ENCODE results near the gene ITGB6. TPM values are rescaled to one million over a fixed set of nuclear protein-coding genes. Genes with fewer than 3 reads are reported as not detected.

Gene ITGB6
- total RNA-seq, 8 experiments from 2014 or later: 0.04 to 4.0 (median 0.07) TPM

GRCh38 chr2:160228141-160228917 is 28.3 kb upstream of the ITGB6 start:
- WGBS, 10 experiments: 19 to 83% (median 71%) methylated on average over 1 to 5 of the region's 5 CpGs
- H3K4me3 ChIP-seq: no peak overlapping the region
- H3K27ac ChIP-seq: no peak overlapping the region
- peak in 3 of 8 experiments; percentile 63 to 72 (median 70) for ATAC-seq (replicated peaks in 6 of 8)
- H3K4me1 ChIP-seq (replicated peaks in 1 of 2): no peaks in the 10 kb centered on the region
- in situ Hi-C loops (cut with MboI; ENCODE audit: low pct_unique_long_range_greater_than_20kb in 2 of 9, low sequenced_read_pairs in 9 of 9, unreplicated experiment in 9 of 9): no loop called here

- H3K4me3 ChIP-seq: no peak overlapping the region
- no peak overlapping the region for H3K27ac ChIP-seq
- peak in 1 of 8 experiments; percentile 22 for ATAC-seq (replicated peaks in 6 of 8)
- H3K4me1 ChIP-seq (replicated peaks in 1 of 2): no peaks in the 10 kb centered on the region
- 5 to 100% (median 60%) methylated on average over 1 to 5 of the region's 5 CpGs; no CpG with 5 or more reads in 1 of the 10 experiments for WGBS, 10 experiments
- in situ Hi-C loops (cut with MboI; ENCODE audit: low pct_unique_long_range_greater_than_20kb in 2 of 9, low sequenced_read_pairs in 9 of 9, unreplicated experiment in 9 of 9): no loop called here
These were observed 27.3 kb upstream of the ITGB6 start for GRCh38 chr2:160227293-160227915.

DNA sequence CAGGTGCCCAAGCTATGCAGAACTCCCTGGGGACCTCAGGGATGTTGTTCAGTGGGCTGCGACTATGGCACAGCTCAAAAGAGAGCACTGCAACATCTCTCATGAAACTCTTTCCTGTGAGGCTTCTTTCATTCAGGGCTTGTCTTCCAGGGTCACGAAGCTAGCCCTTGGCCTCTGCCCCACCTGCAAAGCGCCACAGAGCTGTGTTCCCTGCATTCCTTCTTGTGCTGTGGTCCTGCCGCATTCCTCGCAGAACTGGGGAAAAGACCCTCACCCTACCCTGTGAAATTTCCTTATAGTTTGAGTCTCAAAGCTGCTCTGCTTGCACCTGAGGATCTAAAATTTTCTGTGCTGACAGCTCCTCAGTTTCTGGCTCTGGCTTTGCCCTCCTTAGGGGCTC is 26.3 kb upstream of the ITGB6 start:
- WGBS, 10 experiments: 76 to 100% (median 95%) methylated on average over 1 to 5 of the region's 5 CpGs; no CpG with 5 or more reads in 5 of the 10 experiments
- Histone ChIP-seq H3K27ac (no peak overlapping the region), H3K4me1 (replicated peaks in 1 of 2) (no peaks in the 10 kb centered on the region), H3K4me3 (no peak overlapping the region)
- in situ Hi-C loops (cut with MboI; ENCODE audit: low pct_unique_long_range_greater_than_20kb in 2 of 9, low sequenced_read_pairs in 9 of 9, unreplicated experiment in 9 of 9): no loop called here
- no peak for ATAC-seq (replicated peaks in 6 of 8)

DNA sequence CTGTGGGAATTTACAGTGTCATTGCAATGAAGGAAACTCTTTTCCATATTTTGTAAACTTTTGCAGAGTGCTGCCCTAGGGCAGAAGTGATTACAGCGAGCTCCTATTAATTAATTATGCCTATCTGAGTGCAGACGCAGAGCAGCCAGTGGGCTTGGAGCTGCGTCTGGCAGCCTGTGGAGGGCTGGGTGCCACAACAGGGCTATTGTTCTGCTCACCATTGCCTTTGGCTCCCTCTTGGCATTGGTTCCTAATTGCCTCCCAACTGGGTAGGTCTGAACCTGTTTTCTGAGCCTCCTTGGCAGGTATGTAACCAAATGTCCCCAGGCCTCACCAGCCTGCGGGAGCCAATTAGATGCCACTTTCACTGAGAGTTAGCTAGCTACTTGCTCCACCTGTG is 25.6 kb upstream of the ITGB6 start:
- no peaks in the 10 kb centered on the region for H3K4me1 ChIP-seq (replicated peaks in 1 of 2)
- no peak overlapping the region for H3K27ac ChIP-seq
- WGBS, 10 experiments: 44 to 100% (median 85%) methylated on average over 1 to 3 of the region's 4 CpGs; no CpG with 5 or more reads in 2 of the 10 experiments
- in situ Hi-C loops (cut with MboI; ENCODE audit: low pct_unique_long_range_greater_than_20kb in 2 of 9, low sequenced_read_pairs in 9 of 9, unreplicated experiment in 9 of 9): no loop called here
- peak in 1 of 8 experiments; percentile 32 for ATAC-seq (replicated peaks in 6 of 8)
- no peak overlapping the region for H3K4me3 ChIP-seq

DNA sequence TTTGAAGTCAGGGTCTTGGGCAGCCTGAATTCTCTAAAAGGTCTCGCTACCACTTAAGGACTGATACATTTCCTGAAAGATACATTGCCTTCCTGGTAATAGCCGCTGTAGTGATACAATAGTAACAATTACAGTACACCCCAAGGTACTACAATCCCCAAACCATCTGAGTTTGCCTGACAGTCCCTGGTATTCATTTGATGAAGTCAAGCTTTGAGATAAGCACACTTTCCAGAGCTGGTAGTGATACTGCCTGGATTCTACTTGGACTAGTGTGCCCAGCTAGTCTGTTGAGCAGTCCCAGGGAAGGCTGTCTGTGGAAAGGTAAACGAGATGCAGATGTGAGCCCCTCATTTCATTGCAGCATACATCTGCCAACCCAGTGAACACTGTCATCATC is 24.4 kb upstream of the ITGB6 start:
- WGBS, 10 experiments: 75 to 100% (median 100%) methylated on average over 1 to 3 of the region's 3 CpGs; no CpG with 5 or more reads in 3 of the 10 experiments
- no peak overlapping the region for H3K27ac ChIP-seq
- in situ Hi-C loops (cut with MboI; ENCODE audit: low pct_unique_long_range_greater_than_20kb in 2 of 9, low sequenced_read_pairs in 9 of 9, unreplicated experiment in 9 of 9): no loop called here
- ATAC-seq (replicated peaks in 6 of 8): no peak
- no peak overlapping the region for H3K4me3 ChIP-seq
- no peaks in the 10 kb centered on the region for H3K4me1 ChIP-seq (replicated peaks in 1 of 2)

DNA sequence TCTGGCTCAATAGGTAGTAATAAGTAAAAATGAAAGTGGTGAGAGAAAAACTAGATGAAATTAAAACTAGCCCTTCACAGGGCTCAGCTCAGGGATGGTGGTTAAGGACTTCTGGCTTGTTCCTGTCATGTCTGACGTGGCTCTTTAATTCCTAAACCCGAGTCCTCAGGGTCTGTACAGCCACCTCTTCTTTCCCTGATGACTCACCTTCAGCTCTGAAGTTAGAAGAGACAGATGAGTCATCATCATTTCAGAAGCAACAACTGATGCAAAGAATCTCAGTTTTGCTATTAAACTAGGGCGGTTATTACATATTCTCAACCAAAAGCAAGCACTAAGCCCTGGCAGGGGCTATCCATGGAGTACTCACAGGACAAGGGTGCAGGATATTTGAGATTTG is 24.0 kb upstream of the ITGB6 start:
- in situ Hi-C loops (cut with MboI; ENCODE audit: low pct_unique_long_range_greater_than_20kb in 2 of 9, low sequenced_read_pairs in 9 of 9, unreplicated experiment in 9 of 9): no loop called here
- Histone ChIP-seq H3K27ac (no peak overlapping the region), H3K4me3 (no peak overlapping the region), H3K4me1 (replicated peaks in 1 of 2) (no peaks in the 10 kb centered on the region)
- 0 to 100% (median 70%) methylated on average over 1 to 3 of the region's 3 CpGs; no CpG with 5 or more reads in 2 of the 10 experiments for WGBS, 10 experiments
- ATAC-seq (replicated peaks in 6 of 8): peak; percentile 58 to 96 (median 94)

GRCh38 chr2:160223560-160223959 is 23.5 kb upstream of the ITGB6 start:
- Histone ChIP-seq H3K4me3 (no peak overlapping the region), H3K27ac (no peak overlapping the region), H3K4me1 (replicated peaks in 1 of 2) (no peaks in the 10 kb centered on the region)
- WGBS, 10 experiments: 0 to 100% (median 87%) methylated on average over 1 to 3 of the region's 3 CpGs; no CpG with 5 or more reads in 2 of the 10 experiments
- no peak for ATAC-seq (replicated peaks in 6 of 8)
- in situ Hi-C loops (cut with MboI; ENCODE audit: low pct_unique_long_range_greater_than_20kb in 2 of 9, low sequenced_read_pairs in 9 of 9, unreplicated experiment in 9 of 9): no loop called here

DNA sequence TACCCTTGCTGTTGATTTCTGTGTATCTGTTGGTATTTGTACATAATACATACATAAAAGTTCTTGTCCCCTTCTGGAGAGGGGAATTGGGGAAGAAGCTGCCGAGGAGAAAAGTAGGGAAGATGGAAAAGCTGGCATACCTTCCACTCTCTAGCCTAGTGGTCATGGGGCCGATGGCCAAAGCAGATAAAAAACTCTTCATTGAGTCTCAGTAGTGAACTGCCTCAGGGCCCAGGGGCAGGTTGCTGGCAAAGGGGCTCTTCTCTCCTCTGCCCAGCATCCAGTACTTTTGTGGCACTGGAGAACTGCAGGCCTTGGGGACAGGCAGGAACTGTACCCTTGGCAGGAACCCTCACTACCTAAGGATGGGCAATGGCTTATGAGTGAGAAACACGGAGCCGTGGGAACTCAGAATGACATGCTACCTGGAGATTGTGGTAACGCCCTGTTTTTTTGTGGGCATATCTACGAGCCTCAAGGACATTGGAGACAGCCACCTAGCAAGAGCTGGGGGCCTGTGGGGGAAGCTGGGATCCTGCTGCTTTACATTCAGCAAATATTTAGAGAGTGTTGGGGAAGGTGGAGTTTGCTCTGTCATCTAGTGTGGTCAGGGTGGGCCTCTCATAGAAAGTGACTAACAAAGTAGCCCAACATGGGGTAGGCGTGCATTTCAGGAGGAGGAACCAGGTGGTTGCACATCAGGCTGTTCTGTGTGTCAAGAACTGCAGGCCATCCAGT is 22.6 kb upstream of the ITGB6 start:
- no peak overlapping the region for H3K27ac ChIP-seq
- in situ Hi-C loops (cut with MboI; ENCODE audit: low pct_unique_long_range_greater_than_20kb in 2 of 9, low sequenced_read_pairs in 9 of 9, unreplicated experiment in 9 of 9): no loop called here
- no peaks in the 10 kb centered on the region for H3K4me1 ChIP-seq (replicated peaks in 1 of 2)
- no peak overlapping the region for H3K4me3 ChIP-seq
- no peak for ATAC-seq (replicated peaks in 6 of 8)
- WGBS, 10 experiments: 53 to 100% (median 78%) methylated on average over 1 to 6 of the region's 7 CpGs; no CpG with 5 or more reads in 1 of the 10 experiments

- in situ Hi-C loops (cut with MboI; ENCODE audit: low pct_unique_long_range_greater_than_20kb in 2 of 9, low sequenced_read_pairs in 9 of 9, unreplicated experiment in 9 of 9): no loop called here
- Histone ChIP-seq H3K27ac (no peak overlapping the region), H3K4me3 (no peak overlapping the region), H3K4me1 (replicated peaks in 1 of 2) (no peaks in the 10 kb centered on the region)
- WGBS, 10 experiments: 0 to 100% (median 62%) methylated on average over 1 to 6 of the region's 12 CpGs; no CpG with 5 or more reads in 2 of the 10 experiments
- peak; percentile 51 to 87 (median 60) for ATAC-seq (replicated peaks in 6 of 8)
These were observed 21.6 kb upstream of the ITGB6 start for GRCh38 chr2:160221391-160222276.

- WGBS, 10 experiments: 29 to 90% (median 81%) methylated on average over 1 to 4 of the region's 4 CpGs; no CpG with 5 or more reads in 3 of the 10 experiments
- H3K4me3 ChIP-seq: no peak overlapping the region
- in situ Hi-C loops (cut with MboI; ENCODE audit: low pct_unique_long_range_greater_than_20kb in 2 of 9, low sequenced_read_pairs in 9 of 9, unreplicated experiment in 9 of 9): no loop called here
- no peak overlapping the region for H3K27ac ChIP-seq
- H3K4me1 ChIP-seq (replicated peaks in 1 of 2): no peaks in the 10 kb centered on the region
- ATAC-seq (replicated peaks in 6 of 8): no peak
These were observed 20.5 kb upstream of the ITGB6 start for GRCh38 chr2:160220545-160221009.

DNA sequence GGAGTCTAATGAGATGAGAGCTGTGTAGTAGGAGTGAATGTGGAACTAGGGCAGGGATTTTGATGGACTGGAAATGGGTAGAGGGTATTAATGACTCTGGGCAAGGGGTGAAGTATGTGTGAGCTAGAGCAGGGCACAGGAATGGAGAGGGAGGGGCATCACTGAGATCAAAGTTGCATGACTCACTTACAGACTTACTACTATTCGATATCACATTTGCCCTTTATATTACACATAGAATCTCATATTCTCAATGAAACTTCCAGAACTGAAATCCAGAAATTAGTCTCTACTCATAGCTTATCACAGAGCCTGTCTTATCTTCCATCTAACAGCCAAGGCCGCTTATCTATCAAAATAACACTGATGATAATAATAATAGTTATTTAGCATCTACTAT is 20.0 kb upstream of the ITGB6 start:
- no peaks in the 10 kb centered on the region for H3K4me1 ChIP-seq (replicated peaks in 1 of 2)
- H3K4me3 ChIP-seq: no peak overlapping the region
- in situ Hi-C loops (cut with MboI; ENCODE audit: low pct_unique_long_range_greater_than_20kb in 2 of 9, low sequenced_read_pairs in 9 of 9, unreplicated experiment in 9 of 9): no loop called here
- WGBS, 10 experiments: 63 to 100% (median 94%) methylated on average over 1 to 2 of the region's 2 CpGs; no CpG with 5 or more reads in 3 of the 10 experiments
- H3K27ac ChIP-seq: no peak overlapping the region
- no peak for ATAC-seq (replicated peaks in 6 of 8)

All from motor neuron (in vitro differentiated cells).